ENCODE data around the gene UST.
"Not testable (repeated sequence)": the region's sequence is repeated elsewhere in the genome, so short reads cannot be mapped to it uniquely, and the experiment has no call there.

Gene UST

GRCh38 chr6:148842296-148843019, 95.6 kb downstream of the UST start:
- no peak for DNase-seq

- no peak for DNase-seq
These were observed 98.6 kb downstream of the UST start for GRCh38 chr6:148845464-148845863.

- no peak for DNase-seq
These were observed 100.2 kb downstream of the UST start for GRCh38 chr6:148846778-148847761.

- DNase-seq, result no peak
These were observed 102.1 kb downstream of the UST start for GRCh38 chr6:148848915-148849314.

GRCh38 chr6:148849449-148849848, 102.6 kb downstream of the UST start:
- DNase-seq, result not testable (repeated sequence)

GRCh38 chr6:148850964-148851363, 104.1 kb downstream of the UST start:
- DNase-seq, result no peak

GRCh38 chr6:148851683-148852556, 105.1 kb downstream of the UST start:
- DNase-seq, result no peak

- no peak for DNase-seq
These were observed 105.9 kb downstream of the UST start for GRCh38 chr6:148852688-148853087.

- not testable (repeated sequence) for DNase-seq
These were observed 106.3 kb downstream of the UST start for GRCh38 chr6:148853113-148853512.

- DNase-seq, result no peak
These were observed 107.3 kb downstream of the UST start for GRCh38 chr6:148854096-148854495.

- DNase-seq, result no peak
These were observed 108.2 kb downstream of the UST start for GRCh38 chr6:148854992-148855391.

GRCh38 chr6:148855744-148856143, 108.9 kb downstream of the UST start:
- DNase-seq, result no peak

GRCh38 chr6:148857798-148858390, 111.1 kb downstream of the UST start:
- no peak for DNase-seq

GRCh38 chr6:148864132-148864531, 117.3 kb downstream of the UST start:
- DNase-seq, result not testable (repeated sequence)

GRCh38 chr6:148864941-148865340, 118.1 kb downstream of the UST start:
- no peak for DNase-seq

- no peak for DNase-seq
These were observed 119.9 kb downstream of the UST start for GRCh38 chr6:148866657-148867268.

GRCh38 chr6:148867862-148868261, 121.0 kb downstream of the UST start:
- no peak for DNase-seq

- DNase-seq, result no peak
These were observed 121.5 kb downstream of the UST start for GRCh38 chr6:148868314-148868713.

GRCh38 chr6:148868901-148869300, 122.1 kb downstream of the UST start:
- DNase-seq, result no peak

- DNase-seq, result no peak
These were observed 122.8 kb downstream of the UST start for GRCh38 chr6:148869585-148869984.

- DNase-seq, result no peak
These were observed 126.3 kb downstream of the UST start for GRCh38 chr6:148873154-148873553.

- DNase-seq, result no peak
These were observed 127.0 kb downstream of the UST start for GRCh38 chr6:148873868-148874267.
